Heart right ventricle (tissue), 16 donors: Measurements from ENCODE around the gene OMP. TPM values are rescaled to one million over a fixed set of nuclear protein-coding genes. Genes with fewer than 3 reads are reported as not detected.
A peak's percentile ranks its signal among the peaks of the same experiment; 100 is the strongest.

Source experiments
- ATAC-seq, 8 donors: fragments of 200-7000 bp; cut with Tn5 transposase; one replicate each; pipeline ENCODE4 v1.9.1; 2020; ENCODE audit warnings: mild to moderate bottlenecking in 8 of 8, moderate library complexity in 8 of 8, moderate number of reproducible peaks in 1 of 8
- DNase-seq, 2 donors: peaks; one replicate each; pipeline ENCODE4 v3.0.0-alpha.2; 2020
- H3K27ac ChIP-seq, 10 donors: fragments of 200-600 bp; sonication (generic) in 2 of 10; one replicate each; pipeline versions ENCODE4 v1.5.0 to v1.8.0; 2020 to 2022; ENCODE audit warnings: mild to moderate bottlenecking in 3 of 10
- H3K27me3 ChIP-seq, 7 donors: fragments of 200-600 bp; one replicate each; pipeline ENCODE4 v1.8.0; 2021 to 2022; ENCODE audit warnings: mild to moderate bottlenecking in 2 of 7
- H3K36me3 ChIP-seq, 9 donors: fragments of 200-600 bp; sonication (generic) in 1 of 9; one replicate each; pipeline versions ENCODE4 v1.5.0 to v1.8.0; 2020 to 2022; ENCODE audit warnings: mild to moderate bottlenecking in 2 of 9
- H3K4me1 ChIP-seq, 9 donors: fragments of 200-600 bp; sonication (generic) in 1 of 9; one replicate each; pipeline versions ENCODE4 v1.5.0 to v1.8.0; 2020 to 2022; ENCODE audit warnings: mild to moderate bottlenecking in 4 of 9
- H3K4me3 ChIP-seq, 10 donors: fragments of 200-600 bp; sonication (generic) in 2 of 10; one replicate each; pipeline versions ENCODE4 v1.5.0 to v1.8.0; 2020 to 2022; ENCODE audit warnings: mild to moderate bottlenecking in 7 of 10, moderate library complexity in 2 of 10
- H3K9me3 ChIP-seq, 11 donors: fragments of 200-600 bp in 10 of 11; sonication (generic) in 2 of 11; one replicate each; pipeline versions ENCODE4 v1.5.0 to v1.8.0; 2013 to 2022; ENCODE audit warnings: mild to moderate bottlenecking in 2 of 11, control low read depth in 1 of 11, moderate library complexity in 1 of 11
- CTCF ChIP-seq, 9 donors: fragments of 200-600 bp; sonication (generic) in 2 of 9; IDR thresholded peaks; one replicate each; pipeline versions ENCODE4 v1.5.0 to v1.8.0; 2021 to 2022; ENCODE audit warnings: antibody characterized with exemption in 9 of 9, mild to moderate bottlenecking in 5 of 9, moderate library complexity in 1 of 9
- WGBS, 2 donors: extraction: QIAGEN DNeasy Blood & Tissue Kit; methylation state at CpG; one replicate each; pipeline ENCODE4 v1.1.7; 2013; ENCODE audit warnings: inconsistent platforms in 1 of 2; 5-methylcytosine and 5-hydroxymethylcytosine counted together
- intact Hi-C, 10 donors: fragments of 100-400 bp; cut with DNase I; formaldehyde crosslinking; loops; one replicate each; pipeline versions ENCODE4 v1.11.1 to v1.14.2; 2022
- polyA plus RNA-seq, 2 donors: library from polyadenylated mRNA; stranded (reverse); fragments of 200-250 nt; gene quantifications; one replicate each; pipeline ENCODE4 v1.2.3, GENCODE V29; 2013
- total RNA-seq, 10 donors: library from RNA; stranded (reverse); fragmentation: NEBNext Ultra II Directional in 3 of 10; extraction: Animal tissue kit (Norgen Biotek cat#: 25700) in 3 of 10; gene quantifications; one replicate each; pipeline versions ENCODE4 v1.2.1 to v1.2.4, GENCODE V29; 2021 to 2023
- donor health status: Arrhythmogenic right ventricular cardiomyopathy.
- donor health status: ischemic (EF 13 %, LVEDD 7.1; RV severe dilation, severe dysfunction).
- donor health status: healthy with polysubstance abuse.
- donor health status: DM: no; HTN: yes; CAD: no.
- donor health status: DM: no; HTN: no; CAD: no.
- donor health status: ischemic (EF 25% LVEDD 6.9; RV normal size, moderate dysfunction).
- donor health status: ischemic (EF 25% LVEDD 5.7; RV mildly dilated, moderate dysfunction).
- donor health status: healthy.
- donor health status: DM: yes; HTN: yes; CAD: no.
- donor health status: Ischemic cardiomyopathy.
- donor health status: ischemic (EF 35%, LVEDD 5.7; RV mildly dilated, moderate dysfunction).
- donor health status: nonischemic (EF 11% LVEDD 7.7; RV severe dilation, severe dysfunction).
- donor health status: DM: yes; HTN: yes; CAD: no.
- donor health status: PGD.
- donor health status: ischemic (EF 29% LVEDD 5.4; RV normal size, mild dysfunction).
- donor health status: nonischemic (EF 23%, LVEDD 6.1; RV moderate dilation, normal function).

OMP gene
- total and polyA plus RNA-seq, 12 donors = 0.58 TPM; not detected in 11

GRCh38 chr11:77136074-77136473 is 33.4 kb downstream of the OMP start:
- no peak overlapping the region for H3K27ac ChIP-seq
- H3K36me3 ChIP-seq = no peaks in the 10 kb centered on the region
- ATAC-seq (no peak), DNase-seq (no peak)
- H3K4me1 ChIP-seq = peaks cover 6 to 49% (median 35%) of the 10 kb centered on the region in 9 donors
- no peak for TF ChIP-seq CTCF (IDR thresholded peaks at IDR 0.05)
- intact Hi-C loops = no loop called here
- no peaks in the 10 kb centered on the region for H3K9me3 ChIP-seq
- WGBS, 2 donors = 85 to 93% methylated on average over 8 of the region's 8 CpGs
- H3K4me3 ChIP-seq = no peak overlapping the region
- H3K27me3 ChIP-seq = peaks cover 0 to 23% (median 8%) of the 10 kb centered on the region in 7 donors

- peaks cover 0 to 23% (median 8%) of the 10 kb centered on the region in 7 donors for H3K27me3 ChIP-seq
- DNase-seq = no peak
- no peak overlapping the region for H3K27ac ChIP-seq
- H3K9me3 ChIP-seq = no peaks in the 10 kb centered on the region
- H3K36me3 ChIP-seq = no peaks in the 10 kb centered on the region
- intact Hi-C loops = no loop called here
- peak in 1 of 8 donors; percentile 27 for ATAC-seq
- no peak for TF ChIP-seq CTCF (IDR thresholded peaks at IDR 0.05)
- WGBS, 2 donors = 71 to 74% methylated on average over 12 of the region's 12 CpGs
- peaks cover 0 to 42% (median 28%) of the 10 kb centered on the region in 9 donors for H3K4me1 ChIP-seq
- H3K4me3 ChIP-seq = no peak overlapping the region
Observed at GRCh38 chr11:77136784-77137420, 34.3 kb downstream of the OMP start.

GRCh38 chr11:77137421-77137820 is 34.8 kb downstream of the OMP start:
- ATAC-seq (no peak), DNase-seq (no peak)
- Histone ChIP-seq H3K4me3 (no peak overlapping the region), H3K9me3 (no peaks in the 10 kb centered on the region), H3K36me3 (no peaks in the 10 kb centered on the region), H3K27me3 (peaks cover 0 to 23% (median 8%) of the 10 kb centered on the region in 7 donors), H3K27ac (no peak overlapping the region), H3K4me1 (peaks cover 0 to 40% (median 28%) of the 10 kb centered on the region in 9 donors)
- 65 to 75% methylated on average over 11 of the region's 11 CpGs for WGBS, 2 donors
- no peak for TF ChIP-seq CTCF (IDR thresholded peaks at IDR 0.05)
- intact Hi-C loops = no loop called here

GRCh38 chr11:77138106-77138649 is 35.5 kb downstream of the OMP start:
- peaks cover 0 to 40% (median 28%) of the 10 kb centered on the region in 9 donors for H3K4me1 ChIP-seq
- no peak for DNase-seq
- intact Hi-C loops = no loop called here
- H3K27me3 ChIP-seq = peaks cover 0 to 23% (median 8%) of the 10 kb centered on the region in 7 donors
- no peaks in the 10 kb centered on the region for H3K9me3 ChIP-seq
- H3K4me3 ChIP-seq = no peak overlapping the region
- no peaks in the 10 kb centered on the region for H3K36me3 ChIP-seq
- no peak for TF ChIP-seq CTCF (IDR thresholded peaks at IDR 0.05)
- peak overlapping the region in 2 of 10 donors; percentile 15 to 71 for H3K27ac ChIP-seq
- no peak for ATAC-seq
- WGBS, 2 donors = 27 to 44% methylated on average over 54 to 55 of the region's 55 CpGs
